Suppressor macrophage treated with lipopolysaccharide for 4 hours (primary cell): ENCODE measurements around the gene KCNK5.

Experiments used
- DNase-seq: peaks from one replicate; pipeline ENCODE4 v3.0.0-alpha.2; 2020

The KCNK5 gene

GRCh38 chr6:39214846-39215639, 14.2 kb downstream of the KCNK5 start:
- DNase-seq = no peak

GRCh38 chr6:39214120-39214813, 15.0 kb downstream of the KCNK5 start:
- no peak for DNase-seq

GRCh38 chr6:39213195-39213920, 15.9 kb downstream of the KCNK5 start:
- DNase-seq = no peak

- no peak for DNase-seq
These were observed 18.1 kb downstream of the KCNK5 start for GRCh38 chr6:39211183-39211582.

- DNase-seq = peak; percentile 62
These were observed 18.8 kb downstream of the KCNK5 start for GRCh38 chr6:39210450-39210849.

GRCh38 chr6:39209911-39210310, 19.4 kb downstream of the KCNK5 start:
- DNase-seq = no peak

- DNase-seq = peak; percentile 24
These were observed 19.9 kb downstream of the KCNK5 start for GRCh38 chr6:39209360-39209811.

GRCh38 chr6:39208223-39208739, 21.0 kb downstream of the KCNK5 start:
- no peak for DNase-seq

GRCh38 chr6:39207416-39208222, 21.7 kb downstream of the KCNK5 start:
- no peak for DNase-seq

GRCh38 chr6:39206250-39206721, 23.0 kb downstream of the KCNK5 start:
- no peak for DNase-seq

- no peak for DNase-seq
These were observed 24.5 kb downstream of the KCNK5 start for GRCh38 chr6:39204646-39205244.

GRCh38 chr6:39204160-39204495, 25.1 kb downstream of the KCNK5 start:
- DNase-seq = no peak

- no peak for DNase-seq
These were observed 25.7 kb downstream of the KCNK5 start for GRCh38 chr6:39203436-39204159.

GRCh38 chr6:39202166-39202565, 27.1 kb downstream of the KCNK5 start:
- DNase-seq = no peak

- DNase-seq = no peak
These were observed 28.7 kb downstream of the KCNK5 start for GRCh38 chr6:39200498-39201020.

- no peak for DNase-seq
These were observed 29.3 kb downstream of the KCNK5 start for GRCh38 chr6:39199976-39200375.

GRCh38 chr6:39199231-39199940, 29.9 kb downstream of the KCNK5 start:
- no peak for DNase-seq

GRCh38 chr6:39198528-39198927, 30.7 kb downstream of the KCNK5 start:
- DNase-seq = no peak

GRCh38 chr6:39197922-39198500, 31.3 kb downstream of the KCNK5 start:
- no peak for DNase-seq

- peak; percentile 7 for DNase-seq
These were observed 31.8 kb downstream of the KCNK5 start for GRCh38 chr6:39197521-39197920.
